Measurements from ENCODE around the gene DCP1A. TPM values are rescaled to one million over a fixed set of nuclear protein-coding genes. Genes with fewer than 3 reads are reported as not detected.
"Not testable (repeated sequence)": the region's sequence is repeated elsewhere in the genome, so short reads cannot be mapped to it uniquely, and the experiment has no call there.

The DCP1A gene
- total RNA-seq, 2 donors from 2014 or later: 17.8 to 18.8 TPM

DNA sequence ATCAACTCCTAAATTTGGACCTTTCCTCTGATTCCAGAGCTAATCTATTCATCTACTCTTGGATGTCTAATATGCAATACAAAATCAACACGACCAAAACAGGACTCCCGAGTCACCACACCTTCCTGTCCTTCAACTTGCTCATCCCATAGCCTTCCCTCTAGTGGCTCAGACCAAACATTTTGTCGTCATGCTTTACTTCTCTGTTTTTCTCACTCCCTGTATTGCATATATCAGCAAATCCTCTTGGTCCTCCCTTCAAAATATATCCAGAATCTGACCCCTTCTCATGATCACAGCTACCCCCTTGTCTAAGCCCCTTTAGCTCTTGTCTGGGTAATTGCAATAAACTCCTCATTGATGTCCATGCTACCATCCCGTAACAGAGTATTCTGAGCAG, 30.5 kb upstream of the DCP1A start:
- no peak for TF ChIP-seq CTCF (IDR thresholded peaks at IDR 0.05)
- H3K9me3 ChIP-seq: no peaks in the 10 kb centered on the region
- no peak overlapping the region for H3K4me3 ChIP-seq
- H3K27me3 ChIP-seq: no peaks in the 10 kb centered on the region
- H3K27ac ChIP-seq: no peak overlapping the region
- DNase-seq (ENCODE audit: low spot score): no peak
- no peaks in the 10 kb centered on the region for H3K36me3 ChIP-seq
- no peaks in the 10 kb centered on the region for H3K4me1 ChIP-seq

GRCh38 chr3:53376679-53377078, 29.3 kb upstream of the DCP1A start:
- no peak for TF ChIP-seq CTCF (IDR thresholded peaks at IDR 0.05)
- H3K9me3 ChIP-seq: no peaks in the 10 kb centered on the region
- no peak overlapping the region for H3K27ac ChIP-seq
- H3K4me1 ChIP-seq: no peaks in the 10 kb centered on the region
- no peaks in the 10 kb centered on the region for H3K27me3 ChIP-seq
- H3K36me3 ChIP-seq: no peaks in the 10 kb centered on the region
- H3K4me3 ChIP-seq: no peak overlapping the region
- no peak for DNase-seq (ENCODE audit: low spot score)

DNA sequence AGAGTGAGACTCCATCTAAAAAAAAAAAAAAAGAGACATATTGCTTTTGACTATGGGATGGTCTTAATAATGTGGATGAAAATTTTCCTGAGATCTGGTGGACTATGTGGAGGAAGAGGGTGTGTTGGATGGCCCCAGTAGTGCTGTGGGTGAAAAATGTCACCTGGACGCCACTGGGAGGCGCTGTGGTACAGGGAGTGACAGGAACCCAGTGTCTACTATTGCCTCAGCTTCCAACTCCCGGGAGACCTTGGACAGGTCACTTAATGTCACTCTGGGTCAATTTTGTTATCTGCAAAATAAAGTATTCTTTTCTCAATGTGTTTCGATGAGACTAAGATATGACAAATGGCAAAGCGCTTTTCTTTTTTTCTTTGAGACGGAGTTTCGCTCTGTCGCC, 27.7 kb upstream of the DCP1A start:
- Histone ChIP-seq H3K4me3 (no peak overlapping the region), H3K9me3 (no peaks in the 10 kb centered on the region), H3K27ac (no peak overlapping the region), H3K4me1 (no peaks in the 10 kb centered on the region), H3K36me3 (no peaks in the 10 kb centered on the region), H3K27me3 (no peaks in the 10 kb centered on the region)
- TF ChIP-seq CTCF (IDR thresholded peaks at IDR 0.05): peak; percentile 36 to 75
- no peak for DNase-seq (ENCODE audit: low spot score)

DNA sequence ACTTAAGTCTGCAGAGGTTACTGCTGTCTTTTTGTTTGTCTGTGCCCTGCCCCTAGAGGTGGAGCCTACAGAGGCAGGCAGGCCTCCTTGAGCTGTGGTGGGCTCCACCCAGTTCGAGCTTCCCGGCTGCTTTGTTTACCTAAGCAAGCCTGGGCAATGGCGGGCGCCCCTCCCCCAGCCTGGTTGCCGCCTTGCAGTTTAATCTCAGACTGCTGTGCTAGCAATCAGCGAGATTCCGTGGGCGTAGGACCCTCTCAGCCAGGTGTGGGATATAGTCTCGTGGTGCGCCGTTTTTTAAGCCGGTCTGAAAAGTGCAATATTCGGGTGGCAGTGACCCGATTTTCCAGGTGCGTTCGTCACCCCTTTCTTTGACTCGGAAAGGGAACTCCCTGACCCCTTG, 23.4 kb upstream of the DCP1A start:
- H3K27ac ChIP-seq; H3K36me3 ChIP-seq; H3K4me1 ChIP-seq; DNase-seq (ENCODE audit: low spot score); H3K27me3 ChIP-seq; H3K9me3 ChIP-seq; H3K4me3 ChIP-seq: not testable (repeated sequence)

- H3K4me3 ChIP-seq: no peak overlapping the region
- no peak for TF ChIP-seq CTCF (IDR thresholded peaks at IDR 0.05)
- no peak for DNase-seq (ENCODE audit: low spot score)
- H3K27me3 ChIP-seq: no peaks in the 10 kb centered on the region
- H3K27ac ChIP-seq: no peak overlapping the region
- no peaks in the 10 kb centered on the region for H3K4me1 ChIP-seq
- no peaks in the 10 kb centered on the region for H3K36me3 ChIP-seq
- H3K9me3 ChIP-seq: no peaks in the 10 kb centered on the region
Observed at GRCh38 chr3:53361852-53362251, 14.5 kb upstream of the DCP1A start.

DNA sequence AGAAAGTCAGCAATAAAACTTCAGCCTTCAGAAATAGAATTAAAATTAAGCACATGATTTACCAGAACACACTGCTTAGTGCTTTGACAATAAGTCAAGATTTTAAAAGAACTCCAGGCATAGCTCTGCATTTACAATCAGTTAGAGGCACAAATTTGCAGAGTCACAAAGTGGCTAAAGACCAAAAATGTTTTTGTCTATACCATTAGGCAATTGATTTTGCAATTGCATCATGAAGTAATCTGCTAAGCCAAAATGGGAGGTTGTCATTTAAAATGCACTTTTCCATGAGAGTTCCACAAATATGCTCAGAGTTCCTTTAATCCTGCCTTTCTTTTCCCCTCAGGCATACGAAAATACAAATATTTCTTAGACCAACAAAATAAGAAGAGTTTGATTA, 10.1 kb upstream of the DCP1A start:
- H3K36me3 ChIP-seq: no peaks in the 10 kb centered on the region
- TF ChIP-seq CTCF (IDR thresholded peaks at IDR 0.05): no peak
- H3K4me3 ChIP-seq: no peak overlapping the region
- no peaks in the 10 kb centered on the region for H3K27me3 ChIP-seq
- no peaks in the 10 kb centered on the region for H3K4me1 ChIP-seq
- H3K9me3 ChIP-seq: no peaks in the 10 kb centered on the region
- H3K27ac ChIP-seq: no peak overlapping the region
- no peak for DNase-seq (ENCODE audit: low spot score)
